Neural cell (in vitro differentiated cells): ENCODE results near the gene MEGF11.

ENCODE experiments used
- MXI1 ChIP-seq: fragments of 450-650 bp; conservative IDR thresholded peaks from 2 replicates; pipeline ENCODE4 v1.6.1; 2014; ENCODE audit warnings: antibody characterized with exemption, mild to moderate bottlenecking; ENCODE audit not compliant: poor library complexity, severe bottlenecking
- POLR2AphosphoS5 ChIP-seq: IDR thresholded peaks from 2 replicates; pipeline ENCODE4 v1.6.1; 2012
- RAD21 ChIP-seq: fragments of 450-650 bp; conservative IDR thresholded peaks from 2 replicates; pipeline ENCODE4 v1.6.1; 2014; ENCODE audit warnings: antibody characterized with exemption, mild to moderate bottlenecking, moderate library complexity
- TF ChIP-seq, protein P1 (sequence below): fragments of 450-650 bp; IDR thresholded peaks from 2 replicates; pipeline ENCODE4 v1.5.1; 2014; ENCODE audit warnings: antibody characterized with exemption, mild to moderate bottlenecking, moderate library complexity; ENCODE audit not compliant: poor library complexity, severe bottlenecking

DNA sequence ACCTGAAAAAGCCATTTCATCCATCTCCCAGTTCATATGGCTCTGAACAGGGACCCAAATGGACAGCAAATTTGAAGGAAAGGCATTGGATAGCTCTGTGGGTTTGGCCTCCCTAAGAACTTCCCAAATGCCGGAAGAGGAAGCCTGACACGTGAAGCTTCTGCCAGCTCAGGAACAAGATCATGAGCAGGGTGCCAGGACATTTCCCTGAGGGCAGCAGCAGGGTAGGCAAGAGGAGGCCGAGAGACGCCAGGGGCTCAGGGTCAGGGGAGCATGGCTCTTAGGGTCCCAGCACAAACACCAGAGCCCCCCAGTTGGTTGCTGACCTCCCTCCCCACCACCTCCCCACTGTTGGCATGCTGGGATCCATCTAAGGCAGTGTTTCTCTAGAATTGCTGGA, 187.5 kb downstream of the MEGF11 start:
- TF ChIP-seq, protein P1, sequence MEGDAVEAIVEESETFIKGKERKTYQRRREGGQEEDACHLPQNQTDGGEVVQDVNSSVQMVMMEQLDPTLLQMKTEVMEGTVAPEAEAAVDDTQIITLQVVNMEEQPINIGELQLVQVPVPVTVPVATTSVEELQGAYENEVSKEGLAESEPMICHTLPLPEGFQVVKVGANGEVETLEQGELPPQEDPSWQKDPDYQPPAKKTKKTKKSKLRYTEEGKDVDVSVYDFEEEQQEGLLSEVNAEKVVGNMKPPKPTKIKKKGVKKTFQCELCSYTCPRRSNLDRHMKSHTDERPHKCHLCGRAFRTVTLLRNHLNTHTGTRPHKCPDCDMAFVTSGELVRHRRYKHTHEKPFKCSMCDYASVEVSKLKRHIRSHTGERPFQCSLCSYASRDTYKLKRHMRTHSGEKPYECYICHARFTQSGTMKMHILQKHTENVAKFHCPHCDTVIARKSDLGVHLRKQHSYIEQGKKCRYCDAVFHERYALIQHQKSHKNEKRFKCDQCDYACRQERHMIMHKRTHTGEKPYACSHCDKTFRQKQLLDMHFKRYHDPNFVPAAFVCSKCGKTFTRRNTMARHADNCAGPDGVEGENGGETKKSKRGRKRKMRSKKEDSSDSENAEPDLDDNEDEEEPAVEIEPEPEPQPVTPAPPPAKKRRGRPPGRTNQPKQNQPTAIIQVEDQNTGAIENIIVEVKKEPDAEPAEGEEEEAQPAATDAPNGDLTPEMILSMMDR = no peak
- TF ChIP-seq MXI1 (no peak), POLR2AphosphoS5 (no peak), RAD21 (no peak)
